CD4-positive, alpha-beta T cell treated with Interleukin-4 for 4 hours (primary cell): ENCODE measurements around the gene B9D2.
A peak's percentile ranks its signal among the peaks of the same experiment; 100 is the strongest.
"Not testable (repeated sequence)": the region's sequence is repeated elsewhere in the genome, so short reads cannot be mapped to it uniquely, and the experiment has no call there.

ENCODE experiments used
- DNase-seq: peaks from one replicate; pipeline ENCODE4 v3.0.0-alpha.2; 2020

The B9D2 gene

GRCh38 chr19:41353466-41354342 is 10.2 kb downstream of the B9D2 start, which contains the start of gene TGFB1:
Gene TGFB1 (minus strand): TSS chr19:41353922. CDS start chr19:41353044, 878 bp downstream.
- DNase-seq, result peak; percentile 96

GRCh38 chr19:41352609-41353465 is 11.1 kb downstream of the B9D2 start:
- peak; percentile 78 for DNase-seq

- DNase-seq, result no peak
Measured at GRCh38 chr19:41352279-41352608, 11.7 kb downstream of the B9D2 start.

GRCh38 chr19:41351339-41352245 is 12.4 kb downstream of the B9D2 start:
- DNase-seq, result peak; percentile 89

GRCh38 chr19:41350735-41351338 is 13.1 kb downstream of the B9D2 start:
- no peak for DNase-seq

- DNase-seq, result not testable (repeated sequence)
Measured at GRCh38 chr19:41346916-41347315, 17.0 kb downstream of the B9D2 start.

GRCh38 chr19:41344162-41344561 is 19.8 kb downstream of the B9D2 start:
- DNase-seq, result no peak

- no peak for DNase-seq
Measured at GRCh38 chr19:41341669-41342490, 22.1 kb downstream of the B9D2 start.

GRCh38 chr19:41339936-41340335 is 24.0 kb downstream of the B9D2 start:
- DNase-seq, result no peak

GRCh38 chr19:41335467-41335866 is 28.5 kb downstream of the B9D2 start:
- DNase-seq, result no peak

GRCh38 chr19:41334793-41335192 is 29.2 kb downstream of the B9D2 start:
- DNase-seq, result no peak

GRCh38 chr19:41332468-41332867 is 31.5 kb downstream of the B9D2 start:
- DNase-seq, result no peak

- no peak for DNase-seq
Measured at GRCh38 chr19:41332000-41332399, 31.9 kb downstream of the B9D2 start.

GRCh38 chr19:41330946-41331678 is 32.8 kb downstream of the B9D2 start:
- no peak for DNase-seq

GRCh38 chr19:41330481-41330880 is 33.5 kb downstream of the B9D2 start:
- DNase-seq, result peak; percentile 54

- no peak for DNase-seq
Measured at GRCh38 chr19:41328842-41329225, 35.1 kb downstream of the B9D2 start.

GRCh38 chr19:41328157-41328841 is 35.6 kb downstream of the B9D2 start:
- no peak for DNase-seq

- DNase-seq, result peak; percentile 92
Measured at GRCh38 chr19:41327576-41328156, 36.3 kb downstream of the B9D2 start.

GRCh38 chr19:41327076-41327575 is 36.8 kb downstream of the B9D2 start:
- no peak for DNase-seq
